GM19452 (cell line): ENCODE data around the gene OCRL.

Experiments used
- ATAC-seq: cut with Tn5 transposase; IDR thresholded peaks from one replicate; pipeline ENCODE4 v1.9.1; 2021; ENCODE audit not compliant: unreplicated experiment

OCRL gene

DNA sequence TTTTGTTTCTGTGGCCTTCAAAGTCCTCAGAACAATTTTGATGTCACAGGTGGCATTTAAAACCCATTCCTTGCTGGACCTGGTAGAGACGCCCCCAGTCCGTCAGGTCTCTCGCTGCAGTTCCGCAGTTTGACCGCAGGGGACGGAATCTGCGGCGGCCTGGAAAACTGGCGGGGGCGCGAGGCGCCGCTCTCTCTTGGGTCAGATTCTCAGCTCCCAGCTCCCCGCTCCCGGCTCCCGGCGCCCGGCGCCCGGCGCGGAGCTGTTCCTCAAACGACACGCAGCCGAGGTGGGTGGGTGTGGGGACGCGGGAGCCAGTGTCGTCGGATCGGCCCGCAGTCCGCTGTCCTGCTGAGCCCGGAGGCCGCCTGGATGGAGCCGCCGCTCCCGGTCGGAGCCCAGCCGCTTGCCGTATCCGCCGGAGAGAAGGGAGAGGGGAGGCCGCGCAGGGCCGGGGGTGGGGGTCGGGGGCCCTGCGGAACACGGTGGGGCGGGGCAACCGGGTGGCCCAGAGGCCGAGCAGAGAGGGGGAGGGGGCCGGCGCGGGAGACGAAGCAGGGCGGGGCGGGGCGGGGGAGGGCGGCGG lies at the start of gene OCRL:
OCRL (plus strand) TSS at position 192 of the 586 bp plus-strand sequence; CDS start at position 373, 181 bp downstream.
- peak; percentile 96 for ATAC-seq

DNA sequence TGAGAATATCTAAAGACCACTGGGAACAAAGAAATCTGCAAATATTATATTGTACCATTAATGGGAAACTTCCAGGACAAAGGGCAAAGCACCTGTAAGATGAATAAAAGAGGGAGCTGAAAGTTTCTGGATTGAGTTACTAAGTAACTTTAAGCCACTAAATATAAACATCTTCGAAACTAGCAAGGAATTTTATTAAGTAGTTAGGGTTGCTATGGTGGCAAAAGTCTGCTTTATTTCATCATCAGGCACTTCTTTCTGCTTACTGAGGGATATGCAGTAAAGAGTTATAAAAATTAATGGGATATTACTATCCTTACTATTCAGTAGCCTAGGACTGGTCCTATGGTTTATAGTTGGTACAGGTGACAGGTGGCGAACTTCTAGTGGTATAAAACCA lies 49.7 kb upstream of the OCRL start:
- no peak for ATAC-seq

DNA sequence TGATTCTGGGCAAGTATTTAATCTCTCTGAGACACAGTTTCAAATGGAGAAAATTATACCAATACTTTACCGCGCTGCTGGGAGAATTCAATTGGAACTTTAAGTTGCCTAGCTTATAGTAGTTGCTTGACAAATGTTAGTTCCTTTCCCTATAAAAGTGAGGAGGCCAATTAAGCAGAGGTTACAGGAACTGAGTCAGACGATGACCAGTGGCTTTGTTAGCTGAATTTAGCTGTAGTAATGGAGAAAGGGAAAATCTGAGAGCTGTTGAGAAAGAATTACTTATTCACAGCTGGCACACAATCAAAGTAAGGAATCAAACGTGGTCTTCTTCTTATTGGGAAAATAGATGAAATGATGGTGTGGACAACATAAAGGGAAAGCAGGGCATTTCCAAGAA lies 46.4 kb upstream of the OCRL start:
- ATAC-seq: no peak

DNA sequence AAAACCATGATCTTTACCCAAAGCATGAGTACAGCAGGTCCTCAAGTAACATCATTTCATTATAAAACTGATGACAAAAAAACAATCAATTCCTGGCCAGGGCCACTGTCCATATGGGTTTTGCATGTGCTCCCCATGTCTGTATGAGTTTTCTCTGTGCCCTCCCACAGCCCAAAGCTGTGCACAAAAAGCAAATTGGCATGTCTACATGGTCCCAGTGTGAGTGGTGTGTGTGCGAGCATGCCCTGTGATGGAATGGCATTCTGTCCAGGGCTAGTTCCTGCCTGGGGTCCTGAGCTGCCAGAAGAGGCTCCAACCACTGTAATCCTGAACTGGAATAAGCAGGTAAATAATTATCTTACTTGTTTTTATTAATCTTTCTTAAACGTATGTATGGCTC lies 45.2 kb upstream of the OCRL start:
- no peak for ATAC-seq

DNA sequence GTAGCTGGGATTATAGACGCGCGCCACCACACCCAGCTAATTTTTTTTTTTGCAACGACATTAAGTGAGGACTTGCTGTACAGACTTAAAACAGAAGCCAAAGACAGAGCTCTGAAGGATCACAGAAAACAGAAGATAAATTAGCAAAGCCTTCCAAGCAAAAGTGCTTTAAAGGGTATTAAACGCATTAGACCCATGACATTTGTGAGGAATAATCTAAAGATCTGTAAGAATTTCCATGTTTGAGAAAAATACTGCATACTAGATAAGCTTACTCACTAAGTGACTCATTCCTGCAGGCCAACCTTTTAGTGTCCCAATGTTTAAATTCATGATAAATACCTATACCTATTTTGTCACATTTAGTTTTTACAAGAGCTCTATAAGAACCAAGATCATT lies 44.2 kb upstream of the OCRL start:
- ATAC-seq: no peak

DNA sequence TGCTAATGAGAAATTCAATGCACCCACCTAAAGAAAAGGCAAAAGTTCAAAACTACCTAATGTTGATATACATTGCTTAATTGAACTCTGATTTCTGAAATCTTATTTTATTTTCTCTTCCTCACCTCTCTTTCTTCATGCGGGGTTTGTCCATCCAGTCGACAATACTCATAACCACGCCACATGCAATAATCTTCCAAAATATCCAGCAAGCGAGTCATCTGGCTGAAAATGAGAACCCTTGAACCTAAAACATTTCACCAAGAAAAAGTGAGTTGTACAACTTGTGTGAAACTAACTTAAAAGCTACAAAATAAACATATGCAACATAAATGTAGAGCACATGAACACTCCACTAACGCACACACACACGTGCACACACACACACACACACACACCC lies 43.4 kb upstream of the OCRL start:
- ATAC-seq: no peak

DNA sequence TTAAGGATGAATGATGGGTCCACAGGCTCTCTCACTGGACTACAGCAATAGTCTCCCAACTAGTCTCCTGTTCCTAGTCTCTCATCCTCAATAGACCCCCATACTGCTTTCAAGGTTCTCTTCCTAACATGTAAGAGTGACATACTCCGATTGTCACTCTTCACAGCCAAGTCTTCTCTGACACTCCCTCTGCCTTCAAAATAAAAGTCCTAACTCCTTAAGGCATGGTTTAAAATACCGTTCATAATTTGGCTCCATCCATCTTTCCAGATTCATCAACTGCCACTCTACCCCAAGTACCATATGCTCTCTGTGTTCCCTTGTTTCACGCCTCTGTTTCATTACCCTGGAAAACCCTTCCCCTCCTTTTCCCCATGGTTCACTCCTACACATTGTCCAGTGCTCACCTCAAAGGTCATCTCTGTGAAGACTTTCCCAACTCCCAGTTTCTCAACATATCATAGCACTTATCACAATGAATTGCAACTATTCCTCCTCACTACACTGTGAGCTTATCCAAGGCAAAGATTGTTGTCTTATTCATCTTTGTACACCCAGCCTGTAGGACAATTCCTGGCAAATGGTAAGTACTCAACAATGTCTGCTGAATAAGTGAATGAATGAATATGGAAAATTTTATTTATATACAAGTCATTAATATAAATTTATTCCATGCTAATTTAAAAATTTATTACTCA lies 42.8 kb upstream of the OCRL start:
- no peak for ATAC-seq

DNA sequence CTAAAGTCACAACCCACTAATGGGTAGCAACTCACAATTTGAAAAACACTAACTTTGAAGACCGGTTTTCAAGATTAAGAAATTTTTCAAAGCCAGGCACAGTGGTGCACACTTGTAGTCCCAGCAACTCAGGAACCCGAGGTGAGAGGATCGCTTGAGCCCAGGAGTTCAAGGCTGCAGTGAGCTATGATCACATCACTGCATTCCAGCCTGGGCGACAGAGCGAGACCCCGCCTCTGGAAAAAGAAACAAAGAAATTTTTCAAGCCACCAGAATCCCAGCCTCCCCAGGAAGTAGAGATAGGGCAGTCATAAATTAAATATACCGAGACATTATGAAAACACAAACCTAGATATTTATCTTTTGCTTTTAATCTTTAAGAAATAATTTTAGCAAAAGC lies 29.7 kb upstream of the OCRL start:
- no peak for ATAC-seq

DNA sequence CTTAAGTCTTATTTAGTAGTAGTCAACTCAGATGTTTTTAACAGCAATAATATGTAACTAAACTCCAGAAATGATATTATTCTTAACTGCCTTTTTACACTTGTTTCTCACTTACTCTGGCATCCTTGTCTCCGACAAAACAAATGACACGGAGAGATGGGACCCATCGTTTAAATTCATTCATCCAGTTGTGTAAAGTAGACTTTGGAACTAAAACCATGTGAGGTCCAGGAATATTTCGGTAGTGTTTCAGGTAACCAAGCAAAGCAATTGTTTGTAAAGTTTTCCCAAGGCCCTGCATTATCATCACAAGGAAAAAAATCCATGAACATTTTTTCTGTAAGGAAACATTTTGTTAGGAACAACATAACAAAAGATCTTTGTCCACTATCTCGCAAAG lies 28.4 kb upstream of the OCRL start:
- ATAC-seq: no peak

DNA sequence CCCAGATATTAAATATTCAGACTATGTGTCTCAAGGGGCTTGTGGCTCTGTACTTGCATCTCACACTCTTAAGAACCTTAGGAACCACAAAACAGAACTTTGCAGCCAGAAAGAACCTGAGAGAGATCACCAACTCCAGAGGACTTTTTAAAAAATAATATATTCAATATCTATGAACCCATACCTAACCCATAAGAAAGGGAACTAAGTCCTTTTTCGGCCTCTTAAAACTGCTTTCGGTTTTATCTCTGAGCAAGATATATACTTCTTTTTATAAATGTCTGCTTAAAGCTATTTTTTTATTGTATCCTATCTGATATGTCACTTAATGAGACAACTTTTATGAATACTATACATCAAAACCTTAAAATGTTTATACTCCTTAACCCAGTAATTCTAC lies 27.6 kb upstream of the OCRL start:
- ATAC-seq: no peak

DNA sequence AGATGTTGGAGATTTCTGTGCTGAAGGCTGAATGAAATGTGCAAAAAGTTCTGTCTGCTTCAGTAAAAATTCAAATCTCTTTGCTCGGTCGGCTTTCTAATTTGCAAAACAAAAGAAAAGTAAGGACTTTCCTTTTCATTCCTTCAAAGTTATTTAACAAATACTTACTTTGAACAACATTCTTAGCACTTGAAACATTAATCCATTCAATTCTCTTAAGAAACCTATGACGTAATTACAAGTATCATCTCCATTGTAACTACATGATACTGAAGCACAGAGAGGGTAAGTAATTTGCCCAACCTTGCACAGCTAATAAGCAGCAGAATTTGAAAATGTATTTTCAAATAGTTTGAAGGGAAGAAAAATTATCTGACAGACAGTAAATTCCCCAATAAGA lies 23.7 kb upstream of the OCRL start:
- ATAC-seq: no peak

DNA sequence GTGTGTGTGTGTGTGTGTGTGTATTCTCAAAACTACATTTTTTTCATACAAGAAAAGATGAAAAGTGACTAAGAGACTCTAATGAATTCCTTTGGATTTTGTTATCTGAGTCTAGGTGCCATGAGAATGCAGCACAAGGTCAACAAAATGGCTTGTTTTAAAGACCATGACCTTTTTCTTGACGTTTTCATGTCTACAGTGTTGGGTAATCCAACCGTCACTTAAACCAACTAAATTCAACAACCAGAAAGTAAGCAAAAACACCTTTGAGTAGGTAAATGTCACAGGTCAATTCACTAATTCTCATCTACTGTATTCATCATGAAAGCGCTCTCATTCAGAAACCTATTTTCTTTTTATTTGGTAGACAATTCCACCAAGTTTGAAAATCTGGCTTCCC lies 19.9 kb upstream of the OCRL start:
- ATAC-seq: no peak

DNA sequence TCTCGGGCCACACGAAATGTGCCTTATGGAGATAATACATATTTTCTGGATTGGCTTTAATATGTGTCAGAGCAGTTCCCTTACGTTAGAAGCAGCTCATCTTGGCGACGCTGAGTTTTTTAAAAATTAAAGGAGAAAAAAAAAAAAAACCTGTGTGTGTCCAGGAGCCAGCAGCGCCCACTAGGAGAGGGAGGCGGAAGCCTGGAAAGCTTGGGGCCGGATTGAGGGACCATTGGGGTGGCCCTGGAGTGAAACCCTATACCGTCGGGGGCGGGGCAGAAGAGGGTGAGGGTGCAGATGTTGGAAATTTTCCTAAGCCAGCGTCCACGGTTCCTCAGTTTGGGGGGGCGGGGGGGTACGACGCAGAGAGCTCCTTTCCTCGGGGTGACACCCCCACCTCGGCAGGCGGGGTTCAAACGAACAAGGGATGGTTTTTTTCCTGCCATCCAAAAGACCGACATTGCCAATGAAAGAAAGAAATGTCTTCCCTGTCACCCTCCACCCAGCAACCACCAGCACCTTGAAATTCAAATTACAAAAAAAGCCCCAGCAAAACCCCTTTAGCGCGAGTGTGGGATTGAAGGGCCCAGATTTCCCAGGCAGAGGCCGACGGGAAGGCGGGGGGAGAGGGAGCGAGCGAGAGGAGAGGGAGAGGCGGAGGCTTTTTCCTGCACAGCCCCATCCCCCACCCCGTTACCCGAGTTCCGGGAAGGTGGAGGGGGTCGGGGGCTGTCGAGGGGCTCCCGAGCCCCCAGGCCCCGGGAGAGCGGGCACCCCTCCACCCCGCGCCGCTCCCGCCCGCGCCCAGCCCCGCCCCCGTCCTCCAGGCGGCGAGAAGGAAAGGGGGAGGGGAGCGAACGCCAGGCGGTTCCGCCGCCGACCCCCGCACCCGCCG lies 17.6 kb upstream of the OCRL start:
- ATAC-seq: no peak

DNA sequence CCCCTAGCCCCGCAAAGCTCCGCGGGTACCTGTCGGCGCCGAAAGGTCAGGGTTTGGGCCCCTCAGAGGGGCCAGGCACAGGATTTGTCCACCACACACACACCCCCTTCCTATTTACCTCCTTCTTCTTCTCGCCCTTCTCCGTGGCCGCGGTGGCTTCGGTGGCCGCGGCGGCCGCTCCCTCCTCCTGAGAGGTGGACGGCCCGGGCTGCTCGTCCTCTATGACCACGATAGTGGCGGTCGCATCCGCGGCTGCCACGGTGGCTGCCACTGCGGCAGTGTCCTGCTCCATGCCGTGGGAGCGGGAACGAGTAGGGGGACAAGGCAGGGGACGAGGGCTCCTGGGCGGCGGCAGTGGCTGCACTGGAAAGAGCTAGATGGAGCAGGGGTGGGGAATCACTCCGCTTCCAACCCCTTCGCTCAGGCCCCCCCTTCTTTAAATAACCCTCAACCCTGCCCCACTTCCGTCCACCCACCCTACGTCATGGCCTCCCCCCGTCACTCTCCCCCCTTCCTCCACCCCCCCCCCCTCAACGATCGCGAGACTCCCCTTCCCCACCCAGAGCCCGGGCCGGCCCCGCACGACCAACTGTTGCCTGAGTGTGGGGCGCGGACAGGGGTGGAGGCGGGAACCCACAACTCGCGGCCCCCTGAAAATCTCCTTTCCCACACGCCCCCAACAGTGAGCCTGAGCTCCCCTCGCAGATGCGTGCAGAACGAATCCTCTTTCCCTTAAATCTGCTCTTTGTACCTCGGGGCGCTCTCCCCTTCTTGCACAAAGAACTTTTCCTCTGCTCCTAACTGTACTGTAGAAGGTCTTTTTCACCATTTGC lies 16.8 kb upstream of the OCRL start, which contains the start of gene SMARCA1:
SMARCA1 (minus strand) TSS at position 412 of the 833 bp plus-strand sequence; CDS start at position 292, 120 bp downstream.
- no peak for ATAC-seq

DNA sequence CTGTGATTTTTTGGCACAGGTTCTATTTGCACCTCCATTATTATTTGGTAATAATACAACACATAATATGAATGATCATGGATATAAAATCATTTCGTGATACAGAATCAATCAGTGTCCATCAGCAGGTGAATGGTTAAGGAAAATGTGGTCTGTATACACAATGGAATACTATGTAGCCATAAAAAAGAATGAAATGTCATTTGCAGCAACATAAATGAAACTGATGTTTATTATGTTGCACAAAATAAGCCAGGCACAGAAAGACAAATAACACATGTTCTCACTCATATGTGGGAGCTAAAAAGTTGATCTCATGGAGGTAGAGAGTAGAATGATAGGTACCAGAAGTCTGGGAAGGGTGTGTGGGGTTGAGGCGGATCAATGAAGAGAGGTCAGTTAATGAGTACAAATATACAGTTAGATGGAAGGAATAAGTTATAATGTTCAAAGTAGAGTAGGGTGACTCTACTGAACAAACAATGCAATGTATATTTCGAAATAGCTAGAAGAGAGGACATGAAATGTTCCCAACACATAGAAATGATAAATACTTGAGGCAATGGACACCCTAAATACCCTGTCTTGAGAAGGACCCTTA lies 15.7 kb upstream of the OCRL start:
- ATAC-seq: no peak

DNA sequence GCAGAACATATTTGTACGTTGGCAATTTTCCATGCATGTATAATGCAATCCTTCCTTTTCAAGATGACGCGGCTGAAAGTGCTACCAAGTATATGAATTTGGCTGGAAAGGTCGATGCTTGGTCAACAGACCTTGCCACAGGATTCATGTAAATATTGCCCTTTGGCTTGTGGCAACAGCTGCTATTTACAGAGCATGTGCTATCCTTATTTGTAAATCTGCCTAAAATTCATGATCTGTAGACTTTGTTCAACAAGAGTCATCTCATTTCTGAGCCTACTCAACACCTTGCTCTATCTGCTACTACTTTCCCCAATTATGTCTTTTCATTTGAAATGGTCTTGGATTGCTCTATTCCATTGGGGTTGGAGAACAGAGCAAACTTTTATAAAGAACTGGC lies 14.9 kb upstream of the OCRL start:
- no peak for ATAC-seq

DNA sequence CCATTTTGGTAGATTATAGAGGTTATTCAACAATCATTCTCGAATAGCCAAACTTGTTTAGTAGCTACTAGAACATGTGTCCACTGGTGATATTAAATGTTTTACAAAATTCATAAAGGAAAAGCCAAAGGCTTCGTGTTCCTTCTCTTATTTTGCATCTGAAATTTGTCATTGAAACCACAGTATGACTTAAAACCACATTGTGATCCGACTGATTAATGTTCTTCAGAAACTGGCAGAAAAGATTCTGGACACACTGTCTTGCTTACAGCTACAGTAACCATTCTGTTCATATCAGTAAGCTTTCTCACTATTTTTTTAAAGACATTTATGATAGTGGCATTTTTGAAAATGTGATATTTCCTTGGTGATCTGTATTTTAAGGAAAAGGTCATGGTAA lies 14.2 kb upstream of the OCRL start:
- ATAC-seq: no peak

DNA sequence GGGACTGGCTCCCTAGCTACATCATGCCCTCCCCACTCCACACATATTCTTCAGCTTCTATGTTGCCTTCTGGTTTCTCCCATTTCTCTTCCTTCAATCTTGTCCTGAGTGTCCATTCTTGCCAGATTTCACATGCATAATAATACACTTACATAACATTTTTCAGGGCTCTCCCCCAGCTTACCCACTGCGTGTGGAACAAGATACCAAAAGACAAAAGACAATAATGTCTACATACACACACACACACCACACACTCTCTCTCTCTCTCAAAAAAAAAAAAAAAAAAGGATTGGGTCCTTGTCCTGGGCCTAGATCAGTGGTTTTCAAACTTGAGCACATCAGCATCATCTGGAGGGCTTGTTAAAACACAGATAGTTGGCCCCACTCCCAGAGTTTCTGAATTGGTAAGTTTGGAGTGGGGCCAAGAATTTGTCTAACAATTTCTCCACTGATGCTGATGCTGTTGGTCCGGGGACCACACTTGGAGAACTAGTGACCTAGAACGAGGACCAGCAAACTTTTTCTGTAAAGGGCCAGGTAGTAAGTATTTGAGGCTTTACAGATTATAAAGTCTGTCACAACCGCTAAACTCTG lies 10.3 kb upstream of the OCRL start:
- ATAC-seq: no peak

DNA sequence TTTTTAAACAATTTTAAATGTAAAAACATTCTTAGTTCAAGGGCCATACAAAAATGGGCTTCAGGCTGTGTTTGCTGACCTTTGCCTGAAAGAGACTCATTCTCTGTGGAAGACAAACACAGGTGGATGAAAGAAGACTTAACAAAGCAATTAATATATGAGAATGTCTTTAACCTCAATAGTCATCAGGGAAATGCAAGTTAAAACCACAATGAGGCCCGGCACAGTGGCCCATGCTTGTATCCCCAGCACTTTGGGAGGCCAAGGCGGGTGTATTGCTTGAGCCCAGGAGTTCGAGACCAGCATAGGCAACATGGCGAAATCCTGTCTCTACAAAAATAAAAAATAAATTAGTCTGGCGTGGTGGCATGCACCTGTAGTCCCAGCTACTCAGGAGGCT lies 9.6 kb upstream of the OCRL start:
- no peak for ATAC-seq

DNA sequence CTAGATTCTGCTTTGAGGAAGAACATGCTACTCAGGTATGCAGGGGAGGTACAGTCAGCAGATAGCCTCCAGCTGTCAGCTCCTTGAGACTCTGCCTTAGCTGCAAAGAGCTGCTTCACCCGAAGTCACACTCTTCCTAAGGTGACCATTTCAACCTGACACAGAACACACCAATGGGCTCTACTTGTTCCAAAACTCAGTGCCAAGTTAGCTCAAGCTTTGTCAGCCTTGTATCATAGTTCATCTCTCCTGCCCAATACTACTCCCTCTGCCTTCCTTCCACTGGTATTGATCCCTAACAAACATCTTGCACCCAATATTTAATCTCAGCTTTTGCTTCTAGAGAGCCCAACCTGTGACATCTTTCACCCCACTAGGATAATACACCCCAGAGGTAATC lies 8.9 kb upstream of the OCRL start:
- no peak for ATAC-seq
